Frontal cortex (tissue), 4 donors: ENCODE data around the gene AMIGO3. TPM values are rescaled to one million over a fixed set of nuclear protein-coding genes. Genes with fewer than 3 reads are reported as not detected.

Source experiments
- DNase-seq, 2 donors: peaks; one replicate each; pipeline ENCODE4 v3.0.0; 2012; ENCODE audit warnings: low spot score in 2 of 2
- FAIRE-seq: peaks from 2 replicates; lab custom pipeline; 2012; peaks lifted over from hg19 to GRCh38; lab: Jason Lieb, UNC
- total RNA-seq: library from RNA; depleted of rRNA; stranded (reverse); fragments of >200 nt; gene quantifications from one replicate; pipeline ENCODE4 v1.2.3, GENCODE V29; 2014
- donor health status: control.
- donor health status: control.
- donor health status: control.

The AMIGO3 gene
- total RNA-seq, 1 donor from 2014 or later: not detected

DNA sequence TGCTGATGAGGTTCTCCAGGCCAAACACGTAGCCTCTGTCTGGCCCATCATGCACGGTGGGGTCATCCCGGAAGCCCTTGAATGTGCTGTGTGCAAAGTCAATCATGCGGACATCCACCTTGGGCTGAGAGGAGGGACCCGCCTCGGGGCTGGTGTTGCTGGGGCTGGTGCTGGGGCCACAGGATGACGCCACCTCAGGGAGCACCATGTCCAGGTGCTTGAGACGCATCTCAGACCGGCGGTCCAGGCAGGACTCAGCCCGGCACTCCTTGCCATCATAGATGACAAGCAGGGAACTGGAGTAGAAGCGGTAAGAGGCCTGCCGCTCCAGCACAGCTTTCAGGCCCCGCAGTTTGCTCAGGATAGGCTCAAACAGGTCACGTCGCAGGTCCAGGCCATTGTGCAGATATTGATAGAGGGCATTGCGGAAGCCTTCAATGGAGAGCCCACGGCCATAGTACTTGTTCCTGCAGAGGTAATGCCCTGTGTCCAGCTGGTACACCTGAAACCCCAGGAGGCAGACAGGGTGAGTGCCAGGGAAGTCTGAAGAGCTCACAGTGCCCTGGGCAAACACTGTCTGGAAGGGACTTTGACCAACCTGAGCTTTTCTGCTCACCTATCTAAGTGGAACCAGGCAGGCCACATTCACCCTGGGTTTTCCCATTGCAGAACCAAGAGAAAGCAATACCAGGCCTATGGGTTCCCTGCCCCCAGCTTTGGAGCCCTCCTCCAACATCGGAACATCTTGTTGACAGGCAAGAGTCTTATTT lies 7.9 kb upstream of the AMIGO3 start:
- no peak for FAIRE-seq
- no peak for DNase-seq

DNA sequence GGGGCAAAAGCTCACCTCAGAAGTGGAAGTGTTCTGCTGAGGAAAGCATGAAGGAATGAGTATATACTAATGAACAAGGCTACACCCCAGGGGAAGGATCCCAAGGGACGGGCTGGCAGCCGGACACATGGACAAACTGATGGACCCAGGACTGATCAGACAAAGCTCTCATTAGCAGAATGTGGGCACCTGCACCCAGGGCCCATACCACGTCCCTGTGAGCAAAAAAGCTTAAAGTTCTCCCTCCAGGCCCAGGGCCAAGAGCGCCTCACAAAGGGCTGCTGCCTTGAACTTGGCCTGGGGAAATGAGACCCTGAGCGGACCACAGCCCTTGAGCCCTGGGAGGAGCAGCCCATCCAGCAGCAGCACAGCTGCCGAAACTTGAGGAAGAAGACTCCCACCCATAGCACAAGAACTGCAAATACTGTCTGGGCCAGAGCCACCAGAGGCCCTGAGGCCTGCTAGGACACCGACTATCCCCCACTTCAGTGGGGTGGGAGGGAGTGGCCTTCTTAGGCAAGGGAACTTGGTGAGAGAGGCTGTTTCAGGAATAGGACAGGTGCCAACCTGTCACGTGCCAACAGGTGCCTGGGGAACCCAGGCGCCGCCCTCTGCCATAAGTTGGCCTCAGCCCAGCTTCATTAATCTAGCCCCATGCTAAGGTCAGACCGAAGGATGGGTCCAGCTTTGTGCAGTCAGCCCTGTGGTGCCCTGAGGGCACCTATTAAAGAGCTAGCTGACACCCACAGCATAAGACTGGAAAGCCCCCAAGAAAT lies 6.6 kb upstream of the AMIGO3 start:
- no peak for FAIRE-seq
- no peak for DNase-seq

DNA sequence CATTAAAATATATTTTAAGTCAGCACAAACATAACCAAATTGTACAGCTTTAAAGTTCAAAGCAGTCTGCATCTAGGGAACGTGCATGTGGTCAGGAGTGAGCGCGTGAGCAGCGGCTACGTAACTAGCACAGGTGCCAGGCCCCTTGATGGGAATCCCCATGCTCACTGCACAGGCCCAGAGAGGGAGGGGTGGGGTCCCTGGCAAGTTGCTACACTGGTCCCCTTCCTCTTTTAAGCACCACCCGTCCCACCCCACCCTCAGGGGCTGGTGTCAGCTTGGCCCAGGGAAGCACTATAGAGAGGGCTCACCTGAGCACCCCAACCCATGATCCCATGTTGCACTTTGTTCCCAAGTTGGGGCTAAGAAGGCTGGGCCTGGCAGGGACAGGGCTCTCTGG lies 5.1 kb upstream of the AMIGO3 start:
- DNase-seq: no peak
- no peak for FAIRE-seq

DNA sequence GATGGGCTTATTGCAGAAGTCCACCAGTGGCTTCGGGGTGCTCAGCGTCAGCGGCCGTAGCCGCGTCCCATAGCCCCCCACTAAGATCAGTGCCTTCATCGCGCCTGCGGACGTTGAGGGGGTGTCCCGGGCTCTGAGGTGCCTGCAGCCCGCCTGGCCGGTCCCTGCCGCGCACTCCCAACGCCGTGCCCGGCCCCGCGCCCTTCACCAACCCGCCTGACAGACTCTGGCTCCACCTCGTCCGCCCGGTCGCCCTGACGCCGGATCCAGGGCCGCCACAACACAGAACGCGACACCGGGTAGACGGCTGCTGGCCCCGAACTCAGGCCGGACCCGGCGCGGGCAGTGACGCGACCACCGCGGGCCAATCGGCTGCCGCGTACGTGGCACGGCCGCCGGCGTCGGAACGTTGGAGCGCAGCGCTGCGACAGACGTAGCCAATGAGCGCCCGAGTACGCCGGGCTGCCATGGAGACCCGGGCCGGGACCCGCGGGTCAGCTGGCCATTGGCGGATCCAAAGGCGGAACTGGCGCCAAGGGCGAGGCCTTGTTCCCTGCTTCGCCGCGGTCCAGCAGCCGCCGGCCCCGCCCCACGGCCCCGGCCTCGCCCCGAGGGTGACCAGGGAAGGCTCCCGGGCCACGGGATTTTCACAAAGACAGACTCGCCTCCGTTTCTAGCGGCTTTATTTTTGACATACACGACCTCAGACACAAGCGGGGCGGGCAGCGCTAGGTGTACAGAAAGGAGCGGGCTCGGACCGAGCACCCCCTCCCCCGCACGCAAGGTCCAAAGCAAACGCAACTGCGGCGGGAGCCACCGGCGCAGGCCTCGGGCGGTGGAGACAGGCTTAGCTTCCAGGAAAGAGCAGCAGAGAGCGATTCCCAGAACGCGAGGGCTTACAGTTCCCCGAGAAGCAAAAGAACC lies 4.4 kb upstream of the AMIGO3 start, which contains the start of gene GMPPB:
GMPPB (minus strand) TSS at position 324 of the 924 bp plus-strand sequence; CDS start at position 99, 225 bp downstream.
- FAIRE-seq: no peak
- DNase-seq: peak; percentile 96 to 98

DNA sequence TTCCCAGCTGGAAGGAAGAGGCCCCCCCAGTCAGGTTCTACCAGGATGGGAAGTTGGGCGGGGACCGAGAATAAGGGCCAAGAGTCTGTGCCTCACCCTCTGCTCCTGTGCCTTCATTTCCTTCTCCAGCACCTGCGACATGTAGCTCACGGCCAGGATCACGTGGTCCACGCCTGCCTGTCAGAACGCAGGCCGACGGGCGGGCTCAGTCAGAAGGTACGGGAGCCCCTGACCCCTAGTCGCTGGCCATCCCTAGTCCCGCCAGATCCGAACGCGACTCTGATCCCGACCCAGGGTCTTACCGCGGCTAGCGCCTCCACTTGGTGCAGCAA lies 3.8 kb upstream of the AMIGO3 start:
- FAIRE-seq: no peak
- peak in 1 of 2 donors; percentile 57 for DNase-seq

DNA sequence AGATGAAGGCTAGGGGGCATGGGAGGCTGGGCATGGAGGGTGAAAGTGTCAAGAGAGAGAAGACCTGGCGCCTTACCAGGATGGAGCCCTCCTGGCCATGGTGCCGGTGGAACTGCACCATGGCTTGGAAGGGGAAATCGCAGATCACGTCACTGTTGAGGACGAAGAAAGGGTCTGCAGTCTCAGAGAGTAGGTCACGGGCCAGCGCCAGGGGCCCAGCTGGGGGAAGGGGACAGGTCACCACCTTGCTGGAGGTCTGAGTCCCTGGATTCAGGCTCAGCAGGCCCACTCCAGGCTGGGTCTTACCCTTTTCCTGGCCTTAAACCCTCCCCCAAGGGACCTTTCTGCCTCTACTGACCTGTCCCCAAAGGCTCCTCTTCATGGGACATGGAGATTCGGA lies 3.4 kb upstream of the AMIGO3 start:
- FAIRE-seq (no peak), DNase-seq (no peak)

DNA sequence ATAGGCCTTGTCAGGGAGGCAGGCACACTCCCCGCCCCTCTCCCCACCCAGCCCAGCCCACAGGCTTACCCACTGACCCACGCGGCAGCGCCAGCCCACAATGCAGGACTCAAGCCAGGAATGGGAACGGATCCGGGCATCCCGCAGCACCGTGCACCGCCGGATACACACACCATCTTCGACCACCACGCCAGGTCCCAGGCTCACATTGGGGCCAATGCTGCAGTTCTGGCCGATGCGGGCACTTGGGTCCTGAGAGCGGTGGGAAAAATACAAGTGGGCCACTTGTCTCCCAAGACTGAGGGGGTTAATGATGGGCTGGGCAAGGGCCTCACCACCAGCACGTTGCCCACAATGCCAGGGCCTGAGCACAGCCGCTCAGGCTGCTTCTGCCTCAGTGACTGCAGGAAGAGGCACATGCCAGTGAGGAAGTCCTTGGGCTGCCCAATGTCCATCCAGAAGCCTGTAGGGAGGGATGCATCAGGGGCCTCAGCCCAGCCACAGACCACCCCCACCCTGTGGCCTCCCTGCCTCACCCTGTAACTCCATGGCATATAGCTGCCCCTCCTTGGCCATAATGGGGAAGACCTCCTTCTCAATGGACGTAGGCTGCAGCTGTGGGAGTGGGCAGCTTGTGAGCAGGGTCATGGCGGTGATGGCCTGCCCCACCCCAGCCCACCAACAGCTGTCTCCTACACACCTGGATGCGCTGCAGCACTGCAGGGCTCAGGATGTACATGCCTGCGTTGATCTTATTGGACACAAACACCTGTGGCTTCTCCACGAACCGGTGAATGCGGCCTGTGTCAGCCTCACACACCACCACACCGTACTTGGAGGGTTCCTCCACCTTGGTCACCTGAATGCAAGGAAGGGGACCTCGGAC lies 2.7 kb upstream of the AMIGO3 start:
- FAIRE-seq (no peak), DNase-seq (peak in 1 of 2 donors; percentile 12)

DNA sequence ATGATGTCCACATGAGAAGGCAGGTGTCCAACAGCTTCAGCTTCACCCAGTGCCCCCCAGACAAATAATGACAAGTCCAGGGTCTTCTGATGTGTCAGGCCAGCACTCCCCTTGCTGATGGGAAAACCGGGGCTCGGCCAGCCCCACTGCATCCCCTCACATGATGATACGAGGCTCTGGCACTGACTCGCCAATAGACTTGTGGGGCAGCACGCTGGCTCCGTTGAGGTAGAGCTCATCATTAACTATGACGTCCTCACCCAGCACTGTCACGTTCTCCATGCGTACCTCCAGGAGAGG lies 2.1 kb upstream of the AMIGO3 start:
- FAIRE-seq (no peak), DNase-seq (peak in 1 of 2 donors; percentile 14)

DNA sequence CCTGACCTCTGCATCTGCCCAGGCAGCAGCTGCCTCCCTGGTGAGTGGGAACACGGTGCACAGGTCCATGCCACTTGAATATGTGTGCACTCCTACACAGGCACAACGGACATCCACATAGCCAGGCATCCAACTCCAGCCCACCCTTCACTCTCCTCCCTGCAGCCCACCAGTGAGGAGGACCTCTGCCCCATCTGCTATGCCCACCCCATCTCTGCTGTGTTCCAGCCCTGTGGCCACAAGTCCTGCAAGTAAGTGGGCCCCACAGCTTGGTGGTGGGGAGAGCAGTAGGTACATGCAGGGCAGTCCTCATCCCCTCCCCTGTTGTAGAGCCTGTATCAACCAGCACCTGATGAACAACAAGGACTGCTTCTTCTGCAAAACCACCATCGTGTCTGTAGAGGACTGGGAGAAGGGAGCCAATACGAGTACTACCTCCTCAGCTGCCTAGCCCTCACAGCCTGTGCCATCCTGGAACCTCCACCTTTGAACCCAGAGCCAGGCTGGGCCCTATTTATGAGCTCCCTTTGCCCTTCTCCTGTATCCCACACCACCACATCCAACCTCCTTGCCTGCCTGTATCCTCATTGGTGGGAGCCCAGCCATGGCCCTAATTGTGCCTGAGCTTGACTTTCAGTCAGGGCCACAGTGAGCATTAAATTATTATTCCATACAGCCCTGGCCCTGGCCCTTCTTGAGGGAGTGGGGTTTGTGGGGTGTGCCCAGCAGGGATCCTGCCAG lies 1.5 kb upstream of the AMIGO3 start:
- FAIRE-seq (no peak), DNase-seq (no peak)

DNA sequence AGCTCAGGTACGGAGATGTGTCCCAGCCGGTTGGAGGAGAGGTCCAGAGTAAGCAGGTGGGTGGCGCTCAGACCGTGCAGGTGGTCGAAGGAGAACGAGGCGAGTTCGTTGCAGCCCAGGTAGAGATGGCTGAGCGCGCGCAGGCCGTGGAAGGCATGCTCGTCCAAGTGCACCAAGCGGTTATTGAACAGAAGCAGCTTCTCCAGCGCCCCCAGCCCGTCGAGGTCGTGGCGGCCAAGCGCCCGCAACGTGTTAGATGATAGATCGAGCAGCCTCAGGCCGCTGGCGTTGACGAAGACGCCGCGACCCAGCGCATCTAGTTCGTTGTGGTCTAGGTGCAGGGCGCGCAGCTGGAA lies 648 bp downstream of the AMIGO3 start:
- FAIRE-seq (no peak), DNase-seq (no peak)

DNA sequence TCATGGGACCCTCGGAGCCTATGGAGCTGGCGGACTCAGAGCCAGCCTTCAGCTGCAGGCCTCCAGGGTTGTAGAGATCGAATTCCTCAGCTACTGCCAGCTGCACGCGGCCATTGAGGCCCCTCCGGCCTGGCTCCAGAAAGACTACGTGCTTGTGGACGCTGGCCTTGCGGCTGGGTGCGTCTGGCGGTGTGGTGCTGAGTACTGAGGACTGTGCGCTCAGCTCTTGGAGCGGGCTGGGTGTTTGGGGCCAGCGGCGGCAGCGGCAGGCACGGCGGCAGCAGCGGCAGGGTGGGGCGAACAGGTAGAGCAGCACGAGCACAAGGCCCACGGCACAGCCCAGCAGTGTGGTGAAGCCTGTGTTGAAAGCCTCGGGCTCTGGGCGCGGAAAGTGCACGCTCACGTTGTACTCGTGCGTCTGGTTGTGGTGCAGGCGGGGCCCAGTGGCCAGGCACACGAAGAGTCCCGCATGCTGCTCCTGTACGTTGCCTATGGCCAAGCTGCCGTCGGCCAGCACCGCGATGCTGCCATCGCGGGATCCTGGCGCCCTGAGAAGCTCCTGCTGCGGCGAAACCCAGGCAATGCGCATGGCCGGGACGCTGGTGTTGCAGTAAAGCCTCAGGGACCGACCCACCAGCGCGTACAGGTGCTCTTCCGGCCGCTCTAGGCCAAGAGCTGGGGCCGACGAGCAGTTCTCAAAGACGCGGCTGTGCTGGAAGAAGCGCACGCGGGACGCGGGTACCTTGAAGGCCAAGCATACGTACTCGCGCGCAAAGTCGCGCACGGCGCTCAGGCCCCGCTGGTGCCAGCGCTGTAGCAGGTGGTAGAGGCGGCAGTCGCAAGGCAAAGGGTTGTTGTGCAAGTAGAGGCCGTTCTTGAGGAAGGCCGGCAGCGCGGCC lies 1.3 kb downstream of the AMIGO3 start:
- DNase-seq (peak in 1 of 2 donors; percentile 12), FAIRE-seq (no peak)

DNA sequence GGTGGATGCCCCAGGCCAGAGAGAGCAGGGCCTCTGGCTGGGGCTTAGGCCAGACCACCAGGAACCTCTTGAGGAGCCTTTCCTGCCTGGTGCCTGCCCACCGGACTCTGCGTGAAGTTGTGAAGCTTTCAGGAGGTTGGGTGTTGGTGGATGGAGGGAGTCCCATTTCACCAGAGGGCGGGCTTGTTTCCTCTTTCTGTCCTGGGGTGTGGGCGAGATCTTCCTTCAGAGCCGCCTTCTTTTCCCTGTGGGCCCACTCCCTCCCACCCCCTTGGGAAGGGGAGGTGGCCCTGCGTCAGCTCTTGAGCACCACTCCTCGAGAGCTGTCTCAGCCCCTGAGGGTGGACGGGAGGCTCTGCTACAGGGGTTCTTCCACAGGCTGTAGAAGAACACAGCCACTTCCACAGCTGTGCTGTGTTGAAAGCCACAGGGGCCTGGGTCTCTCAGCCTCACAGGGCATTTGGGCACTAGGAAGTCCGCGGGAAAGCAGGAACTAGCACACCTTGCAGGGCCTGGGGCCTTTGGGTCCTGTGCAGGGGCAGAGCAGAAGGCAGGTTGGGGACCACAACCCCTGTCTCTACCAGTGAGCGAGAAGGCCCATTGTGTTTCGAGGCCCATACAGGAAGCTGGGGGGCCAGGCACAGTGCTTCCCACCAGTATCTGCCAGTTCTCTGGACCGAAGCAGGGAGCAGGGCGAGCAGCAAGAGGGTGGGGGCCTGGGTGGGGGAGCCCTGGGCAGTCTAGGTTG lies 2.1 kb downstream of the AMIGO3 start:
- DNase-seq: peak in 1 of 2 donors; percentile 10
- no peak for FAIRE-seq

DNA sequence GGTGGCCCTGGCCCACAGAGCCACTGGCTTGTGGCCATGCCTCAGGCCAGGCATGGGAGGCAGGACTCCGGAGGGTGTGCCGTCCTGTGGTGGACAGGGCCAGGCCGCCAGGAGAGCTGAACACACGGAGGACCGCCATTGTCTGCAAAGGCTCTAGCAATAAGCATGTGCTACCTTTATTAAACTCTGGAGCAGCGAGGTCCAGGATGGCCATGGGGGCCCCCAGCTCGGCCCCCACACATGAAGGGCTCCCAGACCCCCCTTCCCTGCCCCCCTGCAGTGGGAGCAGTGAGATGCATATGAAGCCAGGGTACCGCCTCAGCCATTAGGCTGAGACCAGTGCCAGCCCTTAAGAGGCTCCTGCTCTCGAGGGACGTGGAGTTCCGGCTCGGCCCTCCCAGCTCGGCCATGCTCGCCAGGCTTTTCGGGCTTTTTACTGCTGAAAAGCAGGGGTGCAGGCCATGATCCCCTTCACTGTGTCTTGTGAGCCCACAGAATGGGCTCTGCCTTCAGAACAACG lies 2.7 kb downstream of the AMIGO3 start:
- DNase-seq (peak in 1 of 2 donors; percentile 3), FAIRE-seq (no peak)

DNA sequence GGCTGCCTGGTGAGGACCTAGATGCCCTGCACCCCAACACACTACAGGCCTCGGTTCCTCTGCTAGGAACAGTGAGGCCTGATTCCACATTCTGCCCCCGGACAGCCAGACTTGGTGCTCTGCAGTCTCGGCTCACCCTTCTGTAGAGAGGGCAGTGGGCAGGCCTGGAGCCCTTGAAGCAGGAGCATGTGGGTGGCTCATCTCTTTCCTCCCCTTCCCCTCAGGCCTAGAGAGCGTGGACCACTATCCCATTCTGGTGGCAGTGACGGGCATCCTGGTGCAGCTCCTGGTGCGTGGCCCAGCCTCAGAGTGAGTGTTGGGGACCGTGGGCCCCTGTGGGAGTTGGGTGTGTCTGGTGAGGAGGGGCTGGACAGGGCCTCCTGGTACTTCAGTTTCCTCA lies 3.3 kb downstream of the AMIGO3 start:
- DNase-seq (peak in 1 of 2 donors; percentile 2), FAIRE-seq (no peak)

DNA sequence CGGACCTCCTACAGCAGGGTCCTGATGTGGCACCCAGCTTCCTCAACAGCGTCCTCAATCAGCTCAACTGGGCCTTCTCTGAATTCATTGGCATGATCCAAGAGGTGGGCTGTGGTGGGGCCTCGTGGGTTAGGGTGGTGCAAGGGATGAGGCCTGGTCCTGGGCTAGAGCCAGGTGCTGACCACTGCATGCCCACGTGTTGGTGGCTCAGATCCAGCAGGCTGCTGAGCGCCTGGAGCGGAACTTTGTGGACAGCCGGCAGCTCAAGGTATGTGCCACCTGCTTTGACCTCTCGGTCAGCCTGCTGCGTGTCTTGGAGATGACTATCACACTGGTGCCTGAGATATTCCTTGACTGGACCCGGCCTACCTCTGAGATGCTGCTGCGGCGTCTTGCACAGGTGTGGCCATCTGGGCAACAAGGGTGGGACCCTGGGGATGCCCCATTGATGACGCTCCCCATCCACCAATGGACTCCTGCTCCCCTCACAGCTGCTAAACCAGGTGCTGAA lies 3.8 kb downstream of the AMIGO3 start:
- no peak for DNase-seq
- FAIRE-seq: no peak

DNA sequence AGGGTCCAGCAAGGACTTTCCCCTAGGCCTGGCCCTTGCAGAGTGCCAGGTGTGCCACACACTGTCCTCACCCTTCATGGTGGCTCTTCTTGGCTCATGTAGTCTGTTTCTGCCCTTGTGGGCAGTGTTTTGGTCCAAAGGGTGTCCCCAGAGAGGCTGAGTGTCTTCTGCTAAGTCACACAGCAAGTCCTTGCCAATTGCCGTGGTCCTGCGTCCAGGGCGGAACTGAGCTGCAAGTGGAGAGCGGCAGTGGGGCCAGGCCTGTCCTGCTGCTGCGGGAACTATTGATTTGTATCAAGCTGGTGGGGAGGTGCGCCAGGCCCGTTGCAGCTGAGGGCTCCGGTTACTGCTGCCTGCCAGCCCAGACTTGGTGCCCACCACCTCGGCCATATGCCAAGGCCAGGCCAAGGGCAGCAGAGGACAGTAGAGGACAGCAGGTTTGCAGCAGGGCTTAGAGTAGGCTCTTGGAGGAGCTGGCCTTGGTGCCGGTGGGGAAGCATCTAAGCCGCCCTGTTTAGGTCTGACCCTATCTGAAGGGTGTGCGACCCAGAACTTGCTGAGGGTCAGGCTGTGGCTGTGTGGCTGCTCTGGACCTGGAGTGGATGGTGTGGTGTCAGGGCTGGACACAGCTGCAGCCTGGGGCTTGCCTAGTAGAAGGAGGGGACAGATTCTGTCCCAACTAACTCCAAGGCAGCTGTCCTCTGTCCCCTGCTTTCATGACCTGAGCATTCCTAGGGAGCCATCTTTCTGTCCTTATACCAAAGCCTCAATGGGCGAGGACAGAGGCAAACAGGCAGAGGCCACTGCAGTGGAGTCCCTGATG lies 4.5 kb downstream of the AMIGO3 start:
- FAIRE-seq (no peak), DNase-seq (no peak)
